HepG2 (cell line): Measurements from ENCODE around the gene POLE. TPM values are rescaled to one million over a fixed set of nuclear protein-coding genes. Genes with fewer than 3 reads are reported as not detected.

Experiments
- AHDC1 ChIP-seq: sonication (generic); formaldehyde crosslinking; IDR thresholded peaks from 2 replicates; pipeline ENCODE4 v1.5.1; 2020; ENCODE audit warnings: mild to moderate bottlenecking, missing genetic modification reagents, borderline replicate concordance
- CEBPG ChIP-seq: IDR thresholded peaks from 2 replicates; pipeline ENCODE4 v1.6.1; 2016
- DNMT1 ChIP-seq: sonication (generic); formaldehyde crosslinking; IDR thresholded peaks from 2 replicates; pipeline ENCODE4 v1.5.1; 2020; ENCODE audit warnings: mild to moderate bottlenecking, missing genetic modification reagents
- ERF ChIP-seq: IDR thresholded peaks from 2 replicates; pipeline ENCODE4 v1.6.1; 2018; ENCODE audit warnings: missing biosample characterization, missing genetic modification reagents
- ESRRA ChIP-seq: sonication (generic); formaldehyde crosslinking; IDR thresholded peaks from 2 replicates; pipeline ENCODE4 v1.5.1; 2020; ENCODE audit warnings: mild to moderate bottlenecking, low read depth, missing genetic modification reagents
- FOXA3 ChIP-seq: IDR thresholded peaks from 2 replicates; pipeline ENCODE4 v1.6.1; 2016; ENCODE audit warnings: missing genetic modification reagents, missing compliant biosample characterization
- MAFG ChIP-seq: sonication (generic); formaldehyde crosslinking; IDR thresholded peaks from 2 replicates; pipeline ENCODE4 v1.5.1; 2020; ENCODE audit warnings: mild to moderate bottlenecking, missing genetic modification reagents
- NR0B2 ChIP-seq: sonication (generic); formaldehyde crosslinking; IDR thresholded peaks from 2 replicates; pipeline ENCODE4 v1.4.0; 2020; ENCODE audit warnings: mild to moderate bottlenecking, missing genetic modification reagents
- RXRB ChIP-seq: IDR thresholded peaks from 2 replicates; pipeline ENCODE4 v1.6.1; 2016; ENCODE audit warnings: borderline replicate concordance, missing genetic modification reagents, missing compliant biosample characterization
- SALL1 ChIP-seq: sonication (generic); formaldehyde crosslinking; IDR thresholded peaks from 2 replicates; pipeline ENCODE4 v1.8.0; 2022; ENCODE audit warnings: mild to moderate bottlenecking, missing genetic modification reagents
- SNAI1 ChIP-seq: sonication (generic); formaldehyde crosslinking; IDR thresholded peaks from 2 replicates; pipeline ENCODE4 v1.5.0; 2020; ENCODE audit warnings: mild to moderate bottlenecking, missing genetic modification reagents, borderline replicate concordance
- TBL1XR1 ChIP-seq: fragments of 150-350 bp; IDR thresholded peaks from 2 replicates; pipeline ENCODE4 v1.6.1; 2014; ENCODE audit warnings: borderline replicate concordance, low read length; ENCODE audit not compliant: partially characterized antibody
- ZBTB38 ChIP-seq: sonication (generic); formaldehyde crosslinking; IDR thresholded peaks from 2 replicates; pipeline ENCODE4 v1.5.1; 2020; ENCODE audit warnings: mild to moderate bottlenecking, missing genetic modification reagents
- ZC3H13 ChIP-seq: sonication (generic); formaldehyde crosslinking; IDR thresholded peaks from 2 replicates; pipeline ENCODE4 v1.8.1; 2023; ENCODE audit warnings: mild to moderate bottlenecking, missing genetic modification reagents, moderate library complexity
- ZFP37 ChIP-seq: sonication (generic); formaldehyde crosslinking; IDR thresholded peaks from 2 replicates; pipeline ENCODE4 v1.4.0; 2020; ENCODE audit warnings: missing genetic modification reagents, borderline replicate concordance
- ZMAT3 ChIP-seq: sonication (generic); formaldehyde crosslinking; conservative IDR thresholded peaks from 2 replicates; pipeline ENCODE4 v1.7.0; 2021; ENCODE audit warnings: missing genetic modification reagents
- ZNF44 ChIP-seq: sonication (generic); formaldehyde crosslinking; IDR thresholded peaks from 2 replicates; pipeline ENCODE4 v1.5.1; 2020; ENCODE audit warnings: mild to moderate bottlenecking, missing genetic modification reagents
- ZNF558 ChIP-seq: sonication (generic); formaldehyde crosslinking; IDR thresholded peaks from 2 replicates; pipeline ENCODE4 v1.9.0; 2022; ENCODE audit warnings: mild to moderate bottlenecking, missing genetic modification reagents, borderline replicate concordance
- ZNF605 ChIP-seq: sonication (generic); formaldehyde crosslinking; IDR thresholded peaks from 2 replicates; pipeline ENCODE4 v1.8.0; 2022; ENCODE audit warnings: mild to moderate bottlenecking, missing genetic modification reagents
- ZNF792 ChIP-seq: IDR thresholded peaks from 2 replicates; pipeline ENCODE4 v1.6.1; 2016
- ZSCAN29 ChIP-seq: sonication (generic); formaldehyde crosslinking; conservative IDR thresholded peaks from 2 replicates; pipeline ENCODE4 v1.4.0; 2020; ENCODE audit warnings: mild to moderate bottlenecking, missing genetic modification reagents
- polyA plus RNA-seq, 8 experiments: library from polyadenylated mRNA; depleted of rRNA in 3 of 8; stranded (reverse) in 7 of 8; unstranded in 1 of 8; fragments of >200 nt; fragmentation: Illumina TruSeq in 4 of 8; extraction: Trizol in 4 of 8; gene quantifications; 2 replicates each; pipeline versions ENCODE4 v1.2.1 to v1.2.3, GENCODE V29; 2011 to 2016; ENCODE audit warnings: low read depth in 4 of 8, missing spikeins in 1 of 8, mixed read lengths in 1 of 8; ENCODE audit not compliant: insufficient read depth in 1 of 8
- total RNA-seq, 5 experiments: library from RNA; depleted of rRNA; stranded (reverse); fragments of >200 nt; fragmentation: Illumina TruSeq; extraction: Trizol; gene quantifications; 2 replicates each; pipeline ENCODE4 v1.2.3, GENCODE V29; 2016; ENCODE audit warnings: low read depth in 1 of 5
- TF ChIP-seq, protein P1 (sequence below): sonication (generic); formaldehyde crosslinking; IDR thresholded peaks from 2 replicates; pipeline ENCODE4 v1.9.0; 2022; ENCODE audit warnings: low read depth, missing genetic modification reagents

POLE gene
- total and polyA plus RNA-seq, 2 of the 13 experiments (the other 11 are each of a cell fraction or from before 2014, with no cell fraction given) = 25.3 to 52.2 TPM

GRCh38 chr12:132608231-132609171 is 78.6 kb downstream of the POLE start (continued):
- no peak for TF ChIP-seq TBL1XR1
- peak; percentile 90 for TF ChIP-seq ZNF605 (CRISPR knock-in tag)
- TF ChIP-seq RXRB = peak; percentile 90
- TF ChIP-seq SNAI1 (CRISPR knock-in tag) = 0 out of 2 replicates have a peak, but pooled peaks have one; percentile 55
- TF ChIP-seq ZFP37 (CRISPR knock-in tag) = peak; percentile 88
- TF ChIP-seq ZNF44 (CRISPR knock-in tag) = 0 out of 2 replicates have a peak, but pooled peaks have one; percentile 34
- TF ChIP-seq ZC3H13 = no peak
- peak; percentile 89 for TF ChIP-seq SALL1
- TF ChIP-seq, protein P1, sequence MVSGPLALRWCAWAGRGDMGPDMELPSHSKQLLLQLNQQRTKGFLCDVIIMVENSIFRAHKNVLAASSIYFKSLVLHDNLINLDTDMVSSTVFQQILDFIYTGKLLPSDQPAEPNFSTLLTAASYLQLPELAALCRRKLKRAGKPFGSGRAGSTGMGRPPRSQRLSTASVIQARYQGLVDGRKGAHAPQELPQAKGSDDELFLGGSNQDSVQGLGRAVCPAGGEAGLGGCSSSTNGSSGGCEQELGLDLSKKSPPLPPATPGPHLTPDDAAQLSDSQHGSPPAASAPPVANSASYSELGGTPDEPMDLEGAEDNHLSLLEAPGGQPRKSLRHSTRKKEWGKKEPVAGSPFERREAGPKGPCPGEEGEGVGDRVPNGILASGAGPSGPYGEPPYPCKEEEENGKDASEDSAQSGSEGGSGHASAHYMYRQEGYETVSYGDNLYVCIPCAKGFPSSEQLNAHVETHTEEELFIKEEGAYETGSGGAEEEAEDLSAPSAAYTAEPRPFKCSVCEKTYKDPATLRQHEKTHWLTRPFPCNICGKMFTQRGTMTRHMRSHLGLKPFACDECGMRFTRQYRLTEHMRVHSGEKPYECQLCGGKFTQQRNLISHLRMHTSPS (CRISPR knock-in tag) = peak; percentile 88
- TF ChIP-seq ZNF792 = 0 out of 2 replicates have a peak, but pooled peaks have one; percentile 23
- TF ChIP-seq ZMAT3 (CRISPR knock-in tag) = peak; percentile 77
- peak; percentile 49 for TF ChIP-seq FOXA3 (CRISPR knock-in tag)
- peak; percentile 47; the same call in 1 of the 2 replicates for TF ChIP-seq ERF (CRISPR knock-in tag)
- 0 out of 2 replicates have a peak, but pooled peaks have one; percentile 11 for TF ChIP-seq CEBPG (CRISPR knock-in tag)
- TF ChIP-seq NR0B2 (CRISPR knock-in tag) = no peak
- TF ChIP-seq ZSCAN29 (CRISPR knock-in tag) = 0 out of 2 replicates have a peak, but pooled peaks have one; percentile 41
- TF ChIP-seq MAFG (CRISPR knock-in tag) = no peak
- peak; percentile 53; the same call in 1 of the 2 replicates for TF ChIP-seq ZNF558 (CRISPR knock-in tag)
- TF ChIP-seq DNMT1 (CRISPR knock-in tag) = 0 out of 2 replicates have a peak, but pooled peaks have one; percentile 42
- peak; percentile 85 for TF ChIP-seq AHDC1 (CRISPR knock-in tag)
- peak; percentile 77 for TF ChIP-seq ZBTB38 (CRISPR knock-in tag)
- TF ChIP-seq ESRRA = peak; percentile 69
